ENCODE measurements around the gene STX7. TPM values are rescaled to one million over a fixed set of nuclear protein-coding genes. Genes with fewer than 3 reads are reported as not detected.
"Not testable (repeated sequence)": the region's sequence is repeated elsewhere in the genome, so short reads cannot be mapped to it uniquely, and the experiment has no call there.

STX7 gene
- total RNA-seq: 10 to 100 TPM; 20.1 to 20.6 TPM

- POLR2A ChIA-PET: interaction anchor here (0.7 to 1.0 kb wide), 3 partner anchors 17 to 303 kb away, joined by 3 to 5 read pairs (median 3); partner anchors contain the start of gene RPS12
- CTCF ChIA-PET: interaction anchor here (0.9 to 1.4 kb wide), 4 partner anchors 17 to 233 kb away, joined by 3 to 6 read pairs (median 4); no protein-coding TSS in a partner anchor
Measured at GRCh38 chr6:132512638-132513632, at the start of gene STX7. TSS of gene STX7 (minus strand) at chr6:132513116. CDS start at chr6:132503530, 9,586 bp downstream.

GRCh38 chr6:132560087-132560486, 47.2 kb upstream of the STX7 start:
- CTCF ChIA-PET, POLR2A ChIA-PET: not testable (repeated sequence)

GRCh38 chr6:132552372-132552771, 39.5 kb upstream of the STX7 start, which contains the start of gene TAAR8:
TSS of gene TAAR8 (plus strand) at chr6:132552672. CDS start at chr6:132552693, 21 bp downstream.
- ChIA-PET POLR2A (no interaction called here), CTCF (no interaction called here)

GRCh38 chr6:132551214-132551613, 38.3 kb upstream of the STX7 start:
- CTCF ChIA-PET: no interaction called here
- POLR2A ChIA-PET: no interaction called here

GRCh38 chr6:132548746-132549463, 36.0 kb upstream of the STX7 start:
- ChIA-PET POLR2A (no interaction called here), CTCF (no interaction called here)

- CTCF ChIA-PET: interaction anchor here (1.1 kb wide), 1 partner anchor 14 kb away, joined by 5 read pairs; no protein-coding TSS in a partner anchor
- POLR2A ChIA-PET: no interaction called here
Measured at GRCh38 chr6:132544826-132545225, 31.9 kb upstream of the STX7 start.

GRCh38 chr6:132537977-132538376, 25.1 kb upstream of the STX7 start, which contains the start of gene TAAR9:
TSS of gene TAAR9 (plus strand) at chr6:132538277. CDS start at chr6:132538290, 13 bp downstream.
- CTCF ChIA-PET: no interaction called here
- POLR2A ChIA-PET: no interaction called here

- CTCF ChIA-PET: no interaction called here
Measured at GRCh38 chr6:132537145-132537544, 24.2 kb upstream of the STX7 start.

GRCh38 chr6:132534546-132534945, 21.6 kb upstream of the STX7 start:
- CTCF ChIA-PET, POLR2A ChIA-PET: not testable (repeated sequence)

More at GRCh38 chr6:132537145-132537544, 24.2 kb upstream of the STX7 start:
- POLR2A ChIA-PET: no interaction called here

- CTCF ChIA-PET: interaction anchor here (0.5 to 1.8 kb wide), 8 partner anchors 12 to 1386 kb away, joined by 3 to 5 read pairs (median 4); partner anchors contain the start of genes SLC18B1 and STX7
- POLR2A ChIA-PET: interaction anchor here (0.7 kb wide), 1 partner anchor 108 kb away, joined by 7 read pairs; no protein-coding TSS in a partner anchor
Measured at GRCh38 chr6:132530293-132530974, 17.5 kb upstream of the STX7 start.

GRCh38 chr6:132527791-132528190, 14.9 kb upstream of the STX7 start:
- POLR2A ChIA-PET: no interaction called here

GRCh38 chr6:132526461-132526860, 13.5 kb upstream of the STX7 start:
- ChIA-PET POLR2A (no interaction called here), CTCF (interaction anchor here (0.5 kb wide), 1 partner anchor 232 kb away, joined by 4 read pairs; no protein-coding TSS in a partner anchor)

More at GRCh38 chr6:132527791-132528190, 14.9 kb upstream of the STX7 start:
- CTCF ChIA-PET: no interaction called here

GRCh38 chr6:132525866-132526265, 12.9 kb upstream of the STX7 start:
- ChIA-PET CTCF (no interaction called here), POLR2A (no interaction called here)

GRCh38 chr6:132524646-132525045, 11.7 kb upstream of the STX7 start:
- ChIA-PET CTCF (interaction anchor here (0.8 kb wide), 1 partner anchor 245 kb away, joined by 3 read pairs; no protein-coding TSS in a partner anchor), POLR2A (no interaction called here)

- ChIA-PET POLR2A (no interaction called here), CTCF (no interaction called here)
Measured at GRCh38 chr6:132520953-132521352, 8.0 kb upstream of the STX7 start.

- ChIA-PET POLR2A (no interaction called here), CTCF (no interaction called here)
Measured at GRCh38 chr6:132515386-132515785, 2.5 kb upstream of the STX7 start.

- ChIA-PET CTCF (interaction anchor here (1.4 kb wide), 1 partner anchor 30 kb away, joined by 3 read pairs; no protein-coding TSS in a partner anchor), POLR2A (no interaction called here)
Measured at GRCh38 chr6:132513831-132514545, 1.1 kb upstream of the STX7 start.

- CTCF ChIA-PET: interaction anchor here (0.9 to 1.4 kb wide), 3 partner anchors 28 to 232 kb away, joined by 3 to 6 read pairs (median 3); no protein-coding TSS in a partner anchor
- POLR2A ChIA-PET: interaction anchor here (0.8 kb wide), 1 partner anchor 302 kb away, joined by 3 read pairs; the partner anchor contains the start of gene RPS12
Measured at GRCh38 chr6:132512342-132512637, 626 bp downstream of the STX7 start.

GRCh38 chr6:132511831-132512220, 1.1 kb downstream of the STX7 start:
- POLR2A ChIA-PET: no interaction called here
- CTCF ChIA-PET: interaction anchor here (0.9 to 1.2 kb wide), 2 partner anchors 31 to 232 kb away, joined by 3 to 6 read pairs; no protein-coding TSS in a partner anchor

Data from activated CD8-positive, alpha-beta memory T cell treated with anti-CD3 and anti-CD28 coated beads for 36 hours (primary cell).